ENCODE results near the gene LRRC45.

Gene LRRC45

GRCh38 chr17:82013341-82013740 is 9.8 kb upstream of the LRRC45 start:
- H3K27ac ChIP-seq (ENCODE audit: low read depth, low read length), result no peak overlapping the region
- H3K4me3 ChIP-seq (ENCODE audit: insufficient read depth, low read length, poor library complexity, severe bottlenecking), result no peak overlapping the region
- H3K79me2 ChIP-seq (ENCODE audit: insufficient read depth, low read length), result no peaks in the 10 kb centered on the region
- H3K9me3 ChIP-seq (ENCODE audit: insufficient read depth, low read length), result no peaks in the 10 kb centered on the region
- TF ChIP-seq EZH2phosphoT487 (conservative IDR thresholded peaks at IDR 0.05; ENCODE audit: low read length) (no peak), CTCF (IDR thresholded peaks at IDR 0.05; ENCODE audit: insufficient read depth, low read length, poor library complexity, severe bottlenecking) (no peak)
- H3F3A ChIP-seq (ENCODE audit: insufficient read depth), result no peaks in the 10 kb centered on the region
- no peak overlapping the region for H3K4me2 ChIP-seq (ENCODE audit: low read depth, low read length, poor library complexity, severe bottlenecking)
- no peaks in the 10 kb centered on the region for H3K9me2 ChIP-seq (replicated peaks; ENCODE audit: insufficient read depth, low read length)
- H4K20me1 ChIP-seq (ENCODE audit: low read depth, low read length), result no peaks in the 10 kb centered on the region
- H3K9ac ChIP-seq (ENCODE audit: low read length), result no peak overlapping the region
- H3K36me3 ChIP-seq (ENCODE audit: low read length), result no peaks in the 10 kb centered on the region
- no peaks in the 10 kb centered on the region for H3K27me3 ChIP-seq (ENCODE audit: low read length)
- no peak overlapping the region for H2AFZ ChIP-seq (ENCODE audit: low read depth, low read length, severe bottlenecking)

DNA sequence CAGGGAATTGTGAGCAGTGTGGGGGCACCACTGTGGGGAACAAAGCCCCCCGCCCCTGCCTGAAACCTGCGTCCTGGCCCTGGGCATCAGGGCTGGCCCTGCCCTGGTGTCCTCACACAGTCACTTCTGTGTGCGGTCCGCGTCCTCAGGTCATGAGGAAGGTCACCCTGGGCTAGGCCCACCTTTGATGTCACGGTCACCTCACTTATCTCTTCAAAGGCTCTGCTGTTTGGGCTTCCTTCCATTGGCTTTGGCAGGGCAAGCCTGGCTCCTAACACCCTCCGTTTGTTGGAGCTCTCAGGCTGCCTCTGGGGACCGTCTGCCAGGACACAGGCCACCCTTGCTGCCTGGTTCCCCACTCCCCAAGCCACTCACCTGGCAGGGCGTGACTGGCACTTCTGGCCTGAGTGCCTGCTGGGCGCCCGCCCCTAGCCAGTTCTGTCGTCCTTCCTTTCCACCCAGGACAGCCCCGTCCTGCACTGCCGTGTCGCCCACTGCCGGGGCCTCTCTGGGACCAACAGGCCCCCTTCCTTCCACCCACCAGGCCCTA is 9.3 kb upstream of the LRRC45 start:
- Histone ChIP-seq H3K36me3 (ENCODE audit: low read length) (no peaks in the 10 kb centered on the region), H3K9me3 (ENCODE audit: insufficient read depth, low read length) (no peaks in the 10 kb centered on the region), H2AFZ (ENCODE audit: low read depth, low read length, severe bottlenecking) (no peak overlapping the region), H3K79me2 (ENCODE audit: insufficient read depth, low read length) (no peaks in the 10 kb centered on the region), H3F3A (ENCODE audit: insufficient read depth) (no peaks in the 10 kb centered on the region), H3K9ac (ENCODE audit: low read length) (no peak overlapping the region), H4K20me1 (ENCODE audit: low read depth, low read length) (no peaks in the 10 kb centered on the region), H3K4me3 (ENCODE audit: insufficient read depth, low read length, poor library complexity, severe bottlenecking) (no peak overlapping the region), H3K27me3 (ENCODE audit: low read length) (no peaks in the 10 kb centered on the region), H3K9me2 (replicated peaks; ENCODE audit: insufficient read depth, low read length) (no peaks in the 10 kb centered on the region), H3K4me2 (ENCODE audit: low read depth, low read length, poor library complexity, severe bottlenecking) (no peak overlapping the region), H3K27ac (ENCODE audit: low read depth, low read length) (no peak overlapping the region)
- TF ChIP-seq EZH2phosphoT487 (conservative IDR thresholded peaks at IDR 0.05; ENCODE audit: low read length), result no peak
- TF ChIP-seq CTCF (IDR thresholded peaks at IDR 0.05; ENCODE audit: insufficient read depth, low read length, poor library complexity, severe bottlenecking), result no peak

- no peak overlapping the region for H2AFZ ChIP-seq (ENCODE audit: low read depth, low read length, severe bottlenecking)
- H3K79me2 ChIP-seq (ENCODE audit: insufficient read depth, low read length), result no peaks in the 10 kb centered on the region
- no peak overlapping the region for H3K27ac ChIP-seq (ENCODE audit: low read depth, low read length)
- no peak overlapping the region for H3K9ac ChIP-seq (ENCODE audit: low read length)
- no peaks in the 10 kb centered on the region for H3K27me3 ChIP-seq (ENCODE audit: low read length)
- no peaks in the 10 kb centered on the region for H3K36me3 ChIP-seq (ENCODE audit: low read length)
- no peaks in the 10 kb centered on the region for H3F3A ChIP-seq (ENCODE audit: insufficient read depth)
- no peak overlapping the region for H3K4me3 ChIP-seq (ENCODE audit: insufficient read depth, low read length, poor library complexity, severe bottlenecking)
- H3K9me2 ChIP-seq (replicated peaks; ENCODE audit: insufficient read depth, low read length), result no peaks in the 10 kb centered on the region
- no peaks in the 10 kb centered on the region for H4K20me1 ChIP-seq (ENCODE audit: low read depth, low read length)
- H3K4me2 ChIP-seq (ENCODE audit: low read depth, low read length, poor library complexity, severe bottlenecking), result no peak overlapping the region
- H3K9me3 ChIP-seq (ENCODE audit: insufficient read depth, low read length), result no peaks in the 10 kb centered on the region
- TF ChIP-seq EZH2phosphoT487 (conservative IDR thresholded peaks at IDR 0.05; ENCODE audit: low read length) (no peak), CTCF (IDR thresholded peaks at IDR 0.05; ENCODE audit: insufficient read depth, low read length, poor library complexity, severe bottlenecking) (no peak)
These were observed 8.7 kb upstream of the LRRC45 start for GRCh38 chr17:82014432-82014831.
